HuH-7 (cell line): ENCODE results near the gene APOA4.
"Not testable (repeated sequence)": the region's sequence is repeated elsewhere in the genome, so short reads cannot be mapped to it uniquely, and the experiment has no call there.

ENCODE experiments used
- DNase-seq: peaks from one replicate; pipeline ENCODE4 v3.0.0; 2011; ENCODE audit warnings: low spot score

Gene APOA4

GRCh38 chr11:116847612-116848011, 24.5 kb upstream of the APOA4 start:
- no peak for DNase-seq

- no peak for DNase-seq
These were observed 21.6 kb upstream of the APOA4 start for GRCh38 chr11:116844722-116845121.

- DNase-seq = no peak
These were observed 20.6 kb upstream of the APOA4 start for GRCh38 chr11:116843661-116844060.

- DNase-seq = no peak
These were observed 19.8 kb upstream of the APOA4 start for GRCh38 chr11:116842909-116843308.

GRCh38 chr11:116842117-116842516, 19.0 kb upstream of the APOA4 start:
- no peak for DNase-seq

- no peak for DNase-seq
These were observed 17.7 kb upstream of the APOA4 start for GRCh38 chr11:116840746-116841296.

- DNase-seq = peak; percentile 50
These were observed 17.2 kb upstream of the APOA4 start for GRCh38 chr11:116840224-116840745.

GRCh38 chr11:116838321-116839084, 15.4 kb upstream of the APOA4 start:
- DNase-seq = no peak

GRCh38 chr11:116837231-116838091, 14.4 kb upstream of the APOA4 start, which contains the start of gene APOA1:
Gene APOA1 (minus strand): TSS chr11:116837622. CDS start chr11:116837387, 235 bp downstream.
- peak; percentile 74 for DNase-seq

- no peak for DNase-seq
These were observed 13.5 kb upstream of the APOA4 start for GRCh38 chr11:116836632-116836991.

GRCh38 chr11:116835791-116836631, 12.9 kb upstream of the APOA4 start:
- peak; percentile 51 for DNase-seq

GRCh38 chr11:116835042-116835772, 12.1 kb upstream of the APOA4 start:
- DNase-seq = no peak

GRCh38 chr11:116834535-116835041, 11.5 kb upstream of the APOA4 start:
- not testable (repeated sequence) for DNase-seq

GRCh38 chr11:116833816-116834534, 10.9 kb upstream of the APOA4 start:
- no peak for DNase-seq

GRCh38 chr11:116833491-116833815, 10.3 kb upstream of the APOA4 start:
- no peak for DNase-seq

- peak; percentile 84 for DNase-seq
These were observed 9.5 kb upstream of the APOA4 start for GRCh38 chr11:116832350-116833290.

GRCh38 chr11:116831790-116832349, 8.8 kb upstream of the APOA4 start:
- DNase-seq = no peak

- no peak for DNase-seq
These were observed 7.2 kb upstream of the APOA4 start for GRCh38 chr11:116830184-116830912.
